Measurements from ENCODE around the gene FAM135A. TPM values are rescaled to one million over a fixed set of nuclear protein-coding genes. Genes with fewer than 3 reads are reported as not detected.
A peak's percentile ranks its signal among the peaks of the same experiment; 100 is the strongest.
"Not testable (repeated sequence)": the region's sequence is repeated elsewhere in the genome, so short reads cannot be mapped to it uniquely, and the experiment has no call there.

FAM135A gene
- total RNA-seq, 2 experiments from 2014 or later, result 7.5 to 7.9 TPM

- ATAC-seq (ENCODE audit: low read depth), result no peak
- POLR2A ChIA-PET, result no interaction called here
- Mint-ChIP-seq H3K27ac (no peak overlapping the region), H3K9me3 (no peaks in the 10 kb centered on the region), H3K4me3 (no peak overlapping the region), H3K27me3 (no peaks in the 10 kb centered on the region), H3K4me1 (no peaks in the 10 kb centered on the region), H3K36me3 (no peaks in the 10 kb centered on the region)
- no peak for DNase-seq
Observed at GRCh38 chr6:70551566-70551965, 138.3 kb downstream of the FAM135A start.

DNA sequence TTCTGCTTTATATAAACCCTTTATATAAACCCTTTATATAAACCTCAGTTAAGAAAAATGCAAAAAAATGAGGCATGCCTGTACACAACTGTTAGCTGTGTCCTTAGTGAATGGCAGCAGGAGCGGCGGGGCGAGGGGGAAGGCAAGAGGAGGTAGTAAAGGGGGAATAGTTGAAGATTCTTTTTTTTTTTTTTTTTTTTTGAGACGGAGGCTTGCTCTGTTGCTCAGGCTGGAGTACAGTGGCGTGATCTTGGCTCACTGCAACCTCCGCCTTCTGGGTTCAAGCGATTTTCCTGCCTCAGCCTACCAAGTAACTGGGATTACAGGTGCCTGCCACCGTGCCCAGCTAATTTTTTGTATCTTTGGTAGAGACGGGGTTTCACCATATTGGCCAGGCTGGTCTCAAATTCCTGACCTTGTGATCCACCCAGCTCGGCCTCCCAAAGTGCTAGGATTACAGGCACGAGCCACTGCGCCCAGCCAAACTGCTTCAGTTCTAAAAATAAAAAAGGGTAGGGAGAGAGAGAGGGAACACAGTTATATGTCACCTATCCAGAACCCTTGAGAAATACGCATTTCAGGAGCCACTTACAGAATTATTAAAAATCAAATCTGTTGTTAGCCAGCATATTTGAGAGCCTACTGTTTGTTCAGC, 139.1 kb downstream of the FAM135A start:
- DNase-seq; H3K27ac Mint-ChIP-seq; POLR2A ChIA-PET; H3K9me3 Mint-ChIP-seq; H3K36me3 Mint-ChIP-seq; ATAC-seq (ENCODE audit: low read depth); H3K4me3 Mint-ChIP-seq; H3K27me3 Mint-ChIP-seq; H3K4me1 Mint-ChIP-seq: not testable (repeated sequence)

- Mint-ChIP-seq H3K27me3 (no peaks in the 10 kb centered on the region), H3K4me3 (no peak overlapping the region), H3K9me3 (no peaks in the 10 kb centered on the region), H3K36me3 (no peaks in the 10 kb centered on the region), H3K27ac (no peak overlapping the region), H3K4me1 (peaks cover 4% of the 10 kb centered on the region)
- POLR2A ChIA-PET, result no interaction called here
- ATAC-seq (ENCODE audit: low read depth), result no peak
- no peak for DNase-seq
Observed at GRCh38 chr6:70552974-70553373, 139.7 kb downstream of the FAM135A start.

- no peaks in the 10 kb centered on the region for H3K36me3 Mint-ChIP-seq
- no peak overlapping the region for H3K4me3 Mint-ChIP-seq
- H3K4me1 Mint-ChIP-seq, result peaks cover 7% of the 10 kb centered on the region
- H3K27me3 Mint-ChIP-seq, result no peaks in the 10 kb centered on the region
- POLR2A ChIA-PET, result interaction anchor here (0.7 kb wide), 1 partner anchor 8 kb away, joined by 4 read pairs; no protein-coding TSS in a partner anchor
- H3K27ac Mint-ChIP-seq, result no peak overlapping the region
- DNase-seq, result no peak
- no peaks in the 10 kb centered on the region for H3K9me3 Mint-ChIP-seq
- ATAC-seq (ENCODE audit: low read depth), result no peak
Observed at GRCh38 chr6:70557998-70558397, 144.7 kb downstream of the FAM135A start.

DNA sequence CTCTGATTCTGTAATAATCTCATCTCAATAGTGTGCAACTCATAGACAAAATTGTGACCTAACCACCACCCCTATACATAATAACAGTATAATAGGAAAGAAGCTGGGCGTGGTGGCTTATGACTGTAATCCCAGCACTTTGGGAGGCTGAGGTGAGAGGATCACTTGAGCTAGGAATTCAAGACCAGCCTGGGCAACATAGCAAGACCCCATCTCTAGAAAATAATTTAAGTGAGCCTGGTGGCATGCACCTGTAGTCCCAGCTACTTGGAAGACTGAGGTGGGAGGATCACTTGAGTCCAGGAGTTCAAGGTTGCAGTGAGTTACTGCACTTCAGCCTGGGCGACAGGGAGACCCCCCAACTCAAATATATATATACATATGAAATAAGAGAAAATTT, 149.1 kb downstream of the FAM135A start:
- H3K9me3 Mint-ChIP-seq; H3K27me3 Mint-ChIP-seq; ATAC-seq (ENCODE audit: low read depth); H3K27ac Mint-ChIP-seq; POLR2A ChIA-PET; DNase-seq; H3K4me3 Mint-ChIP-seq; H3K36me3 Mint-ChIP-seq: not testable (repeated sequence)
- H3K4me1 Mint-ChIP-seq, result peaks cover 15% of the 10 kb centered on the region

DNA sequence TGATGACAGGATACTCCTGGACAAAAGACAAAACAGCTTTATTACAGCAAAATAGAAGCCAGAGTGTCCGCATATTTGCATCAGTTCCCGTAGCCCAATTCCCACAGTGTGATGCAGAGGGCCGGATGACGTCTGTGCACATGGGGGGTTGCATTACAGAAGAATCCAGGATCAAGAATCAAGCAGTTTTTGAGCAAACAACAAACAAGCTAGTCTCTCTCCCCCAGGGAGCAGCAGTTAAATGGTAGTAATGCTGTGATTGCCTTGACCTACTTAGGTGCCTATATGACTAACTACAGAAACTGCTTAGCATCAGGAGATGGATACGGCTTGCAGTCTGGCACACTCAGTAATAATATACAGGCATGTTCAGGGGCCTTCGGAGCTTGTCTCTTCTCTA, 150.2 kb downstream of the FAM135A start:
- Mint-ChIP-seq H3K9me3 (no peaks in the 10 kb centered on the region), H3K36me3 (peaks cover 6% of the 10 kb centered on the region), H3K27me3 (no peaks in the 10 kb centered on the region), H3K4me1 (peaks cover 9% of the 10 kb centered on the region), H3K27ac (no peak overlapping the region), H3K4me3 (no peak overlapping the region)
- ATAC-seq (ENCODE audit: low read depth) (no peak), DNase-seq (no peak)
- POLR2A ChIA-PET, result no interaction called here

DNA sequence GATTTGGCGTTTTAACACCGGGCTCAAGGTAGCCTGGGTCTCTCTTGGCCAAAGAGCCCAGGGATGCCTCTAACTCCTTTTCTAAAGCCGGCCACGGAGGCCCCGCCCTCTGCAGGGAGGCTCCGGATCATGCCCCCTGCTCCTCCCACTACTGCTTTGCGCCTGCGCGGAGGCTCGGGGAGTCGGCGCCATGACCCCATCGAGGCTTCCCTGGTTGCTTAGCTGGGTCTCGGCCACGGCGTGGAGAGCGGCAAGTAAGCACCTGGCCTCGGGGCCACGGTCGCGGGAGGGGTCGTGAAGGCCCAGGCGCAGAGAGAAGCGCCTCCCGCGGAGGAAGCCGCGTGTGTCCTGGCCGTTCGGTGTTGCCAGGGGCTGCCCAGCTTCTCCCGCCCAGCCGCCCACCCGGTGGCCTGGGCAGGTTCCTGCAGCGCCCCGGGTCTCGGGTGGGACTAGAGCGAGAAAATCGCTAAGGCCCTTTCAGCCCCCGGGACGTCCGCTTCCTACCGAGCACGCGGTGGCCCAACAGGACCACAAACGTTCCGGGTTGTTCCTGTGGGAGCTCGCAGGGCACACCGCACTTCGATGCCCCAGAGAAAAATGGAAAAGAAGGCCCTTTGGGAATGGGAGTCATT, 153.6 kb downstream of the FAM135A start, which contains the start of gene SDHAF4:
Gene SDHAF4, plus strand, starts transcription at position 180 of the 632 bp plus-strand sequence. Its CDS starts 11 bp downstream, at position 191.
- Mint-ChIP-seq H3K4me1 (peaks cover 10% of the 10 kb centered on the region), H3K27ac (peak within 1 kb of the TSS; percentile 83), H3K4me3 (peak within 1 kb of the TSS; percentile 89), H3K36me3 (peaks cover 22% of the 10 kb centered on the region), H3K9me3 (peaks cover 1% of the 10 kb centered on the region), H3K27me3 (no peaks in the 10 kb centered on the region)
- ATAC-seq (ENCODE audit: low read depth), result peak; percentile 100
- POLR2A ChIA-PET, result interaction anchor here (0.8 to 3.0 kb wide), 5 partner anchors 8 to 154 kb away, joined by 3 to 25 read pairs (median 8); partner anchors contain the start of genes FAM135A and SMAP1
- peak; percentile 96 for DNase-seq

DNA sequence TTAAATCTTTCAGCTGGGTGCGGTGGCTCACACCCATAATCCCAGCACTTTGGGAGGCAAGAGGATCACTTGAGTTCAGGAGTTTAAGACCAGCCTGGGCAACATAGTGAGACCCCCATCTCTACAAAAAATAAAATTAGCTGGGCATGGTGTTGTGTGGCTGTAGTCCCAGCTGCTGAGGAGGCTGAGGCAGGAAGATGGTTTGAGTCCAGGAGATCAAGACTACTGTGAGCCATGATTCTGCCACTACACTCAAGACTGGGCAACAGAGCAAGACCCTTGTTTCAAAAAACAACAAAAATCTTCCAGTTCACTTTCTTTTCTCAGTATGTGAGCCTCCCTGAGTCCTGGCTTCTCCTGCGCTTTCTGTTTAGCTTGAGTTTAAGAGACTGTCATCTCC, 161.3 kb downstream of the FAM135A start:
- POLR2A ChIA-PET, result interaction anchor here (0.6 to 1.6 kb wide), 2 partner anchors 8 to 100 kb away, joined by 3 to 6 read pairs; partner anchors contain the start of gene SDHAF4
- H3K4me1 Mint-ChIP-seq, result peaks cover under 1% of the 10 kb centered on the region
- no peak overlapping the region for H3K4me3 Mint-ChIP-seq
- H3K27ac Mint-ChIP-seq, result peak overlapping the region; percentile 9
- DNase-seq (no peak), ATAC-seq (ENCODE audit: low read depth) (no peak)
- peaks cover 16% of the 10 kb centered on the region for H3K36me3 Mint-ChIP-seq
- H3K27me3 Mint-ChIP-seq, result no peaks in the 10 kb centered on the region
- H3K9me3 Mint-ChIP-seq, result peaks cover 1% of the 10 kb centered on the region

GRCh38 chr6:70575899-70576495, 162.7 kb downstream of the FAM135A start:
- Mint-ChIP-seq H3K4me3 (no peak overlapping the region), H3K9me3 (no peaks in the 10 kb centered on the region), H3K4me1 (no peaks in the 10 kb centered on the region), H3K27me3 (no peaks in the 10 kb centered on the region), H3K36me3 (peaks cover 15% of the 10 kb centered on the region), H3K27ac (no peak overlapping the region)
- POLR2A ChIA-PET, result interaction anchor here (1.6 kb wide), 1 partner anchor 10 kb away, joined by 6 read pairs; the partner anchor contains the start of gene SDHAF4
- ATAC-seq (ENCODE audit: low read depth) (no peak), DNase-seq (no peak)

GRCh38 chr6:70586114-70586513, 172.8 kb downstream of the FAM135A start:
- no peak for DNase-seq
- no peak overlapping the region for H3K4me3 Mint-ChIP-seq
- H3K27ac Mint-ChIP-seq, result peak overlapping the region; percentile 13

DNA sequence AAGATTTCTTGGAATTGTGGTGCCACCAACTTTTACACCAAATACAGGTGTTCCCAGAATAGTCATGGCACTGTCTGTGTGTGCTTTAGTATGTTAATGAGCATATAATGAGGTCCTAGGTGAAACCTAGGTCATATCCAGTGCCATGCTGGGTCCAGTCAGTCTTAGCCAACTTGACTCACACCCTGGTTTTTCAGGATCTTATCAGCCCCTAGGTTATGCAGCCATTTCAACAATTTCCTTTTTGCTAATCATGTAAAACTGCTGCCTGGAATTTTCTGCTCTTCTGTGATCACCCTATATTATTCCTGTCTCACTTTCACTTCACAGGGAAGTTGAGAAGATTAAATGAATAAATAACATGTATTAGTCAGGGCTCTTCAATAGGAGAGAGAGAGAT, 177.1 kb downstream of the FAM135A start:
- Mint-ChIP-seq H3K27ac (no peak overlapping the region), H3K36me3 (peaks cover 32% of the 10 kb centered on the region), H3K27me3 (no peaks in the 10 kb centered on the region), H3K9me3 (peaks cover 6% of the 10 kb centered on the region), H3K4me3 (no peak overlapping the region), H3K4me1 (peaks cover 10% of the 10 kb centered on the region)
- POLR2A ChIA-PET, result no interaction called here
- ATAC-seq (ENCODE audit: low read depth) (no peak), DNase-seq (no peak)

More at GRCh38 chr6:70586114-70586513, 172.8 kb downstream of the FAM135A start:
- no peaks in the 10 kb centered on the region for H3K27me3 Mint-ChIP-seq
- no peaks in the 10 kb centered on the region for H3K9me3 Mint-ChIP-seq
- peaks cover 10% of the 10 kb centered on the region for H3K4me1 Mint-ChIP-seq
- peaks cover 34% of the 10 kb centered on the region for H3K36me3 Mint-ChIP-seq
- POLR2A ChIA-PET, result no interaction called here
- peak; percentile 54 for ATAC-seq (ENCODE audit: low read depth)

DNA sequence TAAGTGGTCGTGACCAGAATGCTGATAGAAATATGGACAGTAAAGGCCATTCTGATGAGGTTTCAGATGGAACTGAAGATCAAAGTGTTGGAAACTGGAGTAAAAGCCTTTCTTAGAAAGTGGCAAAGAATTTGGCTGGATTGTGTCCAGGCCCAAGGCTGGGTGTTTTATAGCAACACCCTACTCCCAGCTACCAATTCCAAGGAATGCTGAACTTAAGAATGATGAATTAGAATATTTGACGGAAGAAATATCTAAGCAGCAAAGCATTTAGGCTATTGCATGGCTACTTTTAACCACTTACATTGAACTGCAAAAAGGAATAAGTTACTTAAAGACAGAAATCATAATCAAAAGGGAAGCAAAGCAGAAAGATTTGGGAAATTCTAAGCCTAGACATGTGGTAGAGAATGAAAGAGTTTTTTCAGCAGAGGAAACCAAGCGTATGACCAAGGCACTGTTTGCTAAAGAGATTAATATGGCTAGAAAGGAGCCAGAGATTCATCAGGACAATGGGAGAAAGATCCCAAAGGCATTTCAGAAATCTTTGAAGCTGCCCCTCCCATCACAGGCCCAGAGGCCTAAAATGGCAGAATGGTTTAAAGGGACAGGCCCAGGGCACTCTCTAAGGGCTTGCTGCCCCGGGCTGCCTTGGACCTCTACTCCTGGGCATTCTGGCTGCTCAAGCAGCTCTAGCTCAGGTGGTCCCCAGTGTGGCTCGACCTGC, 179.2 kb downstream of the FAM135A start:
- DNase-seq (no peak), ATAC-seq (ENCODE audit: low read depth) (no peak)
- Mint-ChIP-seq H3K36me3 (peaks cover 29% of the 10 kb centered on the region), H3K4me1 (peaks cover 1% of the 10 kb centered on the region), H3K4me3 (no peak overlapping the region), H3K27me3 (no peaks in the 10 kb centered on the region), H3K9me3 (peaks cover 6% of the 10 kb centered on the region), H3K27ac (no peak overlapping the region)
- POLR2A ChIA-PET, result no interaction called here

DNA sequence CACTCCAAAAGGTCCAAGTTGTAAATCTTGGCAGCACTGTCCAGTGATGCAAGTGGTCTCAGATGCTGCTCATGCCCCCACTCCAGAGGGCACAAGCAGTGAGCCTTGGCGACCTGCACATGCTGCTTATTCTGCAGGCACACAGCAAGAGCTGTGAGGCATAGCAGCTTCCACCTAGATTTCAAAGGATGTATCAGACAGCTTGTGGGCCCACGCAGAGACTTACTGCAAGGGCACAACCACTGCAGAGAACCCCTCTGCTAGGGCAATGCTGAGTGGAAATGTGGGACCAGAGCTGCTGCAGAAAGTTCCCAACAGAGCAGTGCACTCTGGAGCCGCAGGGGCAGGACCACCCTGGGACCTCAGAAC, 179.8 kb downstream of the FAM135A start:
- Mint-ChIP-seq H3K9me3 (peaks cover 6% of the 10 kb centered on the region), H3K4me1 (peaks cover 1% of the 10 kb centered on the region), H3K4me3 (no peak overlapping the region), H3K27me3 (no peaks in the 10 kb centered on the region), H3K27ac (no peak overlapping the region), H3K36me3 (peaks cover 29% of the 10 kb centered on the region)
- POLR2A ChIA-PET, result no interaction called here
- ATAC-seq (ENCODE audit: low read depth) (no peak), DNase-seq (no peak)

All from activated naive CD8-positive, alpha-beta T cell treated with anti-CD3 and anti-CD28 coated beads, Interleukin-2, amount 10 ng/mL, durations not matched to agents 7 days and 5 days (primary cell).